HEK293 (cell line): Measurements from ENCODE around the gene RBM17.

Experiments used
- CTCF ChIA-PET: fragments of 350-600 bp; formaldehyde crosslinking; extraction: SDS; loops from one replicate; lab custom pipeline; 2021; ENCODE audit warnings: antibody characterized with exemption; lab: Yijun Ruan, JAX
- POLR2A ChIA-PET: fragments of 300-600 bp; formaldehyde crosslinking; extraction: SDS; loops from one replicate; lab custom pipeline; 2020; ENCODE audit warnings: antibody characterized with exemption, inconsistent platforms; lab: Yijun Ruan, JAX
- H3K27ac ChIP-seq: fragments of 200-500 bp; sonication (Bioruptor generic); 2 replicates; pipeline ENCODE4 v1.5.1; 2014; ENCODE audit warnings: low read depth, low read length, control low read depth, inconsistent platforms; ENCODE audit errors: extremely low read depth
- H3K36me3 ChIP-seq, 2 experiments: fragments of 200-500 bp in 1 of 2; sonication (Bioruptor generic) in 1 of 2; 1 replicate in 1 of 2; 2 replicates in 1 of 2; pipeline ENCODE4 v1.5.1; 2014 to 2017; ENCODE audit warnings: inconsistent platforms in 2 of 2, low read length in 2 of 2; ENCODE audit not compliant: control insufficient read depth in 2 of 2, insufficient read depth in 1 of 2
- H3K4me1 ChIP-seq: fragments of 200-500 bp; sonication (Bioruptor generic); 2 replicates; pipeline ENCODE4 v1.5.1; 2014; ENCODE audit warnings: mild to moderate bottlenecking, low read length, inconsistent platforms; ENCODE audit not compliant: control insufficient read depth, insufficient read depth
- H3K4me3 ChIP-seq: 2 replicates; pipeline ENCODE4 v1.5.1; 2011; ENCODE audit warnings: low read depth, mild to moderate bottlenecking, control low read depth, low read length, moderate library complexity
- H3K9me3 ChIP-seq: fragments of 200-500 bp; sonication (Bioruptor generic); 2 replicates; pipeline ENCODE4 v1.5.1; 2014; ENCODE audit warnings: low read depth, low read length, inconsistent platforms; ENCODE audit not compliant: control insufficient read depth, insufficient read depth
- EGR2 ChIP-seq: fragments of 450-650 bp; formaldehyde crosslinking; IDR thresholded peaks from 2 replicates; pipeline ENCODE4 v1.5.1; 2016; ENCODE audit warnings: low read depth, missing biosample characterization, missing genetic modification characterization
- GLI4 ChIP-seq: fragments of 450-650 bp; formaldehyde crosslinking; IDR thresholded peaks from 2 replicates; pipeline ENCODE4 v1.5.1; 2016; ENCODE audit warnings: missing biosample characterization, missing genetic modification characterization
- GLIS2 ChIP-seq: fragments of 450-650 bp; formaldehyde crosslinking; IDR thresholded peaks from 2 replicates; pipeline ENCODE4 v1.5.1; 2016; ENCODE audit warnings: missing biosample characterization, missing genetic modification characterization
- KLF9 ChIP-seq: fragments of 450-650 bp; formaldehyde crosslinking; IDR thresholded peaks from 2 replicates; pipeline ENCODE4 v1.5.1; 2016; ENCODE audit warnings: missing biosample characterization, missing genetic modification characterization, low read depth
- ZFHX2 ChIP-seq: fragments of 450-650 bp; formaldehyde crosslinking; conservative IDR thresholded peaks from 2 replicates; pipeline ENCODE4 v1.5.1; 2016; ENCODE audit warnings: missing biosample characterization, missing genetic modification characterization
- ZFP37 ChIP-seq: fragments of 450-650 bp; formaldehyde crosslinking; IDR thresholded peaks from 2 replicates; pipeline ENCODE4 v1.5.1; 2016; ENCODE audit warnings: missing biosample characterization, missing genetic modification characterization
- ZFP69B ChIP-seq: fragments of 450-650 bp; formaldehyde crosslinking; IDR thresholded peaks from 2 replicates; pipeline ENCODE4 v1.5.1; 2016; ENCODE audit warnings: missing biosample characterization, missing genetic modification characterization
- ZNF138 ChIP-seq: fragments of 450-650 bp; formaldehyde crosslinking; IDR thresholded peaks from 2 replicates; pipeline ENCODE4 v1.5.1; 2016; ENCODE audit warnings: missing biosample characterization, missing genetic modification characterization, borderline replicate concordance
- ZNF146 ChIP-seq: fragments of 450-650 bp; formaldehyde crosslinking; IDR thresholded peaks from 2 replicates; pipeline ENCODE4 v1.5.1; 2016; ENCODE audit warnings: missing biosample characterization, missing genetic modification characterization
- ZNF16 ChIP-seq: fragments of 450-650 bp; formaldehyde crosslinking; IDR thresholded peaks from 2 replicates; pipeline ENCODE4 v1.5.1; 2016; ENCODE audit warnings: low read depth, missing biosample characterization, missing genetic modification characterization
- ZNF174 ChIP-seq: fragments of 450-650 bp; formaldehyde crosslinking; IDR thresholded peaks from 2 replicates; pipeline ENCODE4 v1.5.0; 2017; ENCODE audit warnings: missing biosample characterization, mild to moderate bottlenecking, missing genetic modification characterization
- ZNF37A ChIP-seq: fragments of 450-650 bp; IDR thresholded peaks from 2 replicates; pipeline ENCODE4 v1.5.1; 2018; ENCODE audit warnings: missing biosample characterization, missing genetic modification characterization
- ZNF624 ChIP-seq: fragments of 450-650 bp; formaldehyde crosslinking; IDR thresholded peaks from 2 replicates; pipeline ENCODE4 v1.5.1; 2017; ENCODE audit warnings: missing biosample characterization, missing genetic modification characterization
- TF ChIP-seq, protein P1 (sequence below): IDR thresholded peaks from 2 replicates; pipeline ENCODE4 v1.6.1; 2011; ENCODE audit warnings: mild to moderate bottlenecking, low read depth, low read length, borderline replicate concordance
- TF ChIP-seq, protein P2 (sequence below): fragments of 450-650 bp; formaldehyde crosslinking; IDR thresholded peaks from 2 replicates; pipeline ENCODE4 v1.5.1; 2016; ENCODE audit warnings: missing biosample characterization, missing genetic modification characterization, borderline replicate concordance
- TF ChIP-seq, protein P3 (sequence below): fragments of 450-650 bp; formaldehyde crosslinking; IDR thresholded peaks from 2 replicates; pipeline ENCODE4 v1.5.1; 2017; ENCODE audit warnings: missing biosample characterization, missing genetic modification characterization
- TF ChIP-seq, protein P4 (sequence below): fragments of 450-650 bp; formaldehyde crosslinking; conservative IDR thresholded peaks from 2 replicates; pipeline ENCODE4 v1.5.1; 2016; ENCODE audit warnings: low read depth, missing biosample characterization, missing genetic modification characterization

RBM17 gene

DNA sequence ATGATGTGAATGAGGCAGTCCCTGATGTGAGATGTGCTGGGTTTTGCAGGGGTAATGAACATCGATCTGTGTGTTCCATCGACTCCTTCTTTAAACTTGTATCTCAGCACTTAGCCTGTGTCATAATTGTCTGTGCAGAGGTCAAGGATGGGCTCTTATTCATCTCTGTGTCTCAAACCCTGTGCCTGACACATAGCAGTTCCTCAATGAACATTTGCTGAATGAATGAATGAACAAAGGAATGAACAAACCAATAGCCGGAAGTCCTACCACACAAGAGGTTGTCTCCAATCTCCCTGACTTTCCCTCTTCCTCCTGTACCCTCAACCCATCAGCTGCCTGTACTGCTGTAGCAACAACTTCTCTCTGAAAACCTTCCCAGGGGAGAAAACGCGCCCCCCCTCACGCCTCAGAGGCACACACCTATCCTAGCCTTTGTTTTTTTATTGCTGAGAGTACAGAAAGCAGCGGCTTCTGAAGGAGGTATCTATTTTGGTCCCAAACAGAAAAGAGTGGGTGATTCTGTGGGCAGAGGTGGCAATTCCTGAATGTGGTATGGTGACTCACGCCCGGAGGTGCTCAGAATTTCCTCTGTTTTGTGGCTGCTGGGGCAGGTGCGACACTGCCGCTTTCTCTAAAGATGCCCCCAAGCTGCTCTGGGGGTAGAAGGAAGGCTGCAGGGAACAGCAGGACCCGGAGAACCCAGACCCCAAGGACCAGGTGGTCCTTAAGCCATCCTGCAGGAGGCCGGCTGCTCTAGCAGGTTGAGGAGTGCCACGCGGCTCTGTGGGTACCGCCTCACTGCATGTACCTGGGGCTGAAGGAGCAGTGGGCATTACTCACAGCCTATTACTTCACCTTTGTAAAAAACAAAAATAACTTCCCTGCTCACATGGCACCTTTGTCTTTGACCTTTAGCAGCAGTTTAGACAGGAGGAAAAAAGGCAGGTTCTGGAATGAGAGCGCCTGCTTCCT, 36.3 kb upstream of the RBM17 start:
- CTCF ChIA-PET = interaction anchor here (1.0 kb wide), 1 partner anchor 34 kb away, joined by 3 read pairs; no protein-coding TSS in a partner anchor
- POLR2A ChIA-PET = no interaction called here
- Histone ChIP-seq H3K27ac (no peak overlapping the region), H3K4me1 (no peaks in the 10 kb centered on the region), H3K4me3 (no peak overlapping the region)
- TF ChIP-seq KLF9 (tag by site-specific recombination) = no peak
- TF ChIP-seq EGR2 (tag by site-specific recombination) = peak; percentile 92
- peak; percentile 87 for TF ChIP-seq ZFHX2 (tag by site-specific recombination)
- TF ChIP-seq, all 188 proteins: peak for 2
- Histone ChIP-seq H3K9me3 (no peaks in the 10 kb centered on the region), H3K36me3 (no peaks in the 10 kb centered on the region)

DNA sequence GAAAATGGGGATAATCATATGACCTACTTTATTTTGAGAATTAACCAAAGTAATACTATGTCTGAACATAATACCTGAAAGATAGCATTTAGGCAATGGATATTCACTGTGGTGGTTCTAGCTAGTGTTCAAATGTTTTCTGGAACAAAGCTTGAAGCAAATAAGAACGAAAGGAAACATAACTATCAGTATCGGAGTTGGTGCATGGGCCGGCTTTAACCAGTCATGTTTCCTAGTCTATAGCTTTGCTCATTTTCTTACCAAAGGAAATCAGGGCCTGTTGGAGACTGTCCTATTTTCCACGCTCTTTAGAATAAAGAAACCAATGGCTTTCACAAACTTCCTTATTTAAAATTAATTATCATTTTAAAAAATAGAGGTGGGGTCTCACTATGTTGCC, 35.5 kb upstream of the RBM17 start:
- H3K4me1 ChIP-seq = no peaks in the 10 kb centered on the region
- ChIA-PET POLR2A (no interaction called here), CTCF (interaction anchor here (1.0 kb wide), 1 partner anchor 33 kb away, joined by 3 read pairs; no protein-coding TSS in a partner anchor)
- no peak overlapping the region for H3K4me3 ChIP-seq
- H3K27ac ChIP-seq = no peak overlapping the region
- H3K9me3 ChIP-seq = no peaks in the 10 kb centered on the region
- H3K36me3 ChIP-seq = no peaks in the 10 kb centered on the region
- no peak for TF ChIP-seq ZNF138 (tag by site-specific recombination)
- TF ChIP-seq ZFP69B (tag by site-specific recombination) = no peak
- TF ChIP-seq, protein P1, sequence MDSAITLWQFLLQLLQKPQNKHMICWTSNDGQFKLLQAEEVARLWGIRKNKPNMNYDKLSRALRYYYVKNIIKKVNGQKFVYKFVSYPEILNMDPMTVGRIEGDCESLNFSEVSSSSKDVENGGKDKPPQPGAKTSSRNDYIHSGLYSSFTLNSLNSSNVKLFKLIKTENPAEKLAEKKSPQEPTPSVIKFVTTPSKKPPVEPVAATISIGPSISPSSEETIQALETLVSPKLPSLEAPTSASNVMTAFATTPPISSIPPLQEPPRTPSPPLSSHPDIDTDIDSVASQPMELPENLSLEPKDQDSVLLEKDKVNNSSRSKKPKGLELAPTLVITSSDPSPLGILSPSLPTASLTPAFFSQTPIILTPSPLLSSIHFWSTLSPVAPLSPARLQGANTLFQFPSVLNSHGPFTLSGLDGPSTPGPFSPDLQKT = no peak
- no peak for TF ChIP-seq ZFP37 (tag by site-specific recombination)
- TF ChIP-seq GLIS2 (tag by site-specific recombination) = no peak
- TF ChIP-seq, protein P2, sequence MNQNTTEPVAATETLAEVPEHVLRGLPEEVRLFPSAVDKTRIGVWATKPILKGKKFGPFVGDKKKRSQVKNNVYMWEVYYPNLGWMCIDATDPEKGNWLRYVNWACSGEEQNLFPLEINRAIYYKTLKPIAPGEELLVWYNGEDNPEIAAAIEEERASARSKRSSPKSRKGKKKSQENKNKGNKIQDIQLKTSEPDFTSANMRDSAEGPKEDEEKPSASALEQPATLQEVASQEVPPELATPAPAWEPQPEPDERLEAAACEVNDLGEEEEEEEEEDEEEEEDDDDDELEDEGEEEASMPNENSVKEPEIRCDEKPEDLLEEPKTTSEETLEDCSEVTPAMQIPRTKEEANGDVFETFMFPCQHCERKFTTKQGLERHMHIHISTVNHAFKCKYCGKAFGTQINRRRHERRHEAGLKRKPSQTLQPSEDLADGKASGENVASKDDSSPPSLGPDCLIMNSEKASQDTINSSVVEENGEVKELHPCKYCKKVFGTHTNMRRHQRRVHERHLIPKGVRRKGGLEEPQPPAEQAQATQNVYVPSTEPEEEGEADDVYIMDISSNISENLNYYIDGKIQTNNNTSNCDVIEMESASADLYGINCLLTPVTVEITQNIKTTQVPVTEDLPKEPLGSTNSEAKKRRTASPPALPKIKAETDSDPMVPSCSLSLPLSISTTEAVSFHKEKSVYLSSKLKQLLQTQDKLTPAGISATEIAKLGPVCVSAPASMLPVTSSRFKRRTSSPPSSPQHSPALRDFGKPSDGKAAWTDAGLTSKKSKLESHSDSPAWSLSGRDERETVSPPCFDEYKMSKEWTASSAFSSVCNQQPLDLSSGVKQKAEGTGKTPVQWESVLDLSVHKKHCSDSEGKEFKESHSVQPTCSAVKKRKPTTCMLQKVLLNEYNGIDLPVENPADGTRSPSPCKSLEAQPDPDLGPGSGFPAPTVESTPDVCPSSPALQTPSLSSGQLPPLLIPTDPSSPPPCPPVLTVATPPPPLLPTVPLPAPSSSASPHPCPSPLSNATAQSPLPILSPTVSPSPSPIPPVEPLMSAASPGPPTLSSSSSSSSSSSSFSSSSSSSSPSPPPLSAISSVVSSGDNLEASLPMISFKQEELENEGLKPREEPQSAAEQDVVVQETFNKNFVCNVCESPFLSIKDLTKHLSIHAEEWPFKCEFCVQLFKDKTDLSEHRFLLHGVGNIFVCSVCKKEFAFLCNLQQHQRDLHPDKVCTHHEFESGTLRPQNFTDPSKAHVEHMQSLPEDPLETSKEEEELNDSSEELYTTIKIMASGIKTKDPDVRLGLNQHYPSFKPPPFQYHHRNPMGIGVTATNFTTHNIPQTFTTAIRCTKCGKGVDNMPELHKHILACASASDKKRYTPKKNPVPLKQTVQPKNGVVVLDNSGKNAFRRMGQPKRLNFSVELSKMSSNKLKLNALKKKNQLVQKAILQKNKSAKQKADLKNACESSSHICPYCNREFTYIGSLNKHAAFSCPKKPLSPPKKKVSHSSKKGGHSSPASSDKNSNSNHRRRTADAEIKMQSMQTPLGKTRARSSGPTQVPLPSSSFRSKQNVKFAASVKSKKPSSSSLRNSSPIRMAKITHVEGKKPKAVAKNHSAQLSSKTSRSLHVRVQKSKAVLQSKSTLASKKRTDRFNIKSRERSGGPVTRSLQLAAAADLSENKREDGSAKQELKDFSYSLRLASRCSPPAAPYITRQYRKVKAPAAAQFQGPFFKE (tag by site-specific recombination) = no peak
- TF ChIP-seq GLI4 (tag by site-specific recombination) = no peak
- TF ChIP-seq, protein P3, sequence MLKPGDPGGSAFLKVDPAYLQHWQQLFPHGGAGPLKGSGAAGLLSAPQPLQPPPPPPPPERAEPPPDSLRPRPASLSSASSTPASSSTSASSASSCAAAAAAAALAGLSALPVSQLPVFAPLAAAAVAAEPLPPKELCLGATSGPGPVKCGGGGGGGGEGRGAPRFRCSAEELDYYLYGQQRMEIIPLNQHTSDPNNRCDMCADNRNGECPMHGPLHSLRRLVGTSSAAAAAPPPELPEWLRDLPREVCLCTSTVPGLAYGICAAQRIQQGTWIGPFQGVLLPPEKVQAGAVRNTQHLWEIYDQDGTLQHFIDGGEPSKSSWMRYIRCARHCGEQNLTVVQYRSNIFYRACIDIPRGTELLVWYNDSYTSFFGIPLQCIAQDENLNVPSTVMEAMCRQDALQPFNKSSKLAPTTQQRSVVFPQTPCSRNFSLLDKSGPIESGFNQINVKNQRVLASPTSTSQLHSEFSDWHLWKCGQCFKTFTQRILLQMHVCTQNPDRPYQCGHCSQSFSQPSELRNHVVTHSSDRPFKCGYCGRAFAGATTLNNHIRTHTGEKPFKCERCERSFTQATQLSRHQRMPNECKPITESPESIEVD = no peak
- no peak for TF ChIP-seq ZNF16
- no peak for TF ChIP-seq ZNF624 (tag by site-specific recombination)
- TF ChIP-seq ZNF37A (tag by site-specific recombination) = no peak
- TF ChIP-seq ZNF174 (tag by site-specific recombination) = no peak
- TF ChIP-seq ZNF146 (tag by site-specific recombination) = no peak
- TF ChIP-seq, protein P4, sequence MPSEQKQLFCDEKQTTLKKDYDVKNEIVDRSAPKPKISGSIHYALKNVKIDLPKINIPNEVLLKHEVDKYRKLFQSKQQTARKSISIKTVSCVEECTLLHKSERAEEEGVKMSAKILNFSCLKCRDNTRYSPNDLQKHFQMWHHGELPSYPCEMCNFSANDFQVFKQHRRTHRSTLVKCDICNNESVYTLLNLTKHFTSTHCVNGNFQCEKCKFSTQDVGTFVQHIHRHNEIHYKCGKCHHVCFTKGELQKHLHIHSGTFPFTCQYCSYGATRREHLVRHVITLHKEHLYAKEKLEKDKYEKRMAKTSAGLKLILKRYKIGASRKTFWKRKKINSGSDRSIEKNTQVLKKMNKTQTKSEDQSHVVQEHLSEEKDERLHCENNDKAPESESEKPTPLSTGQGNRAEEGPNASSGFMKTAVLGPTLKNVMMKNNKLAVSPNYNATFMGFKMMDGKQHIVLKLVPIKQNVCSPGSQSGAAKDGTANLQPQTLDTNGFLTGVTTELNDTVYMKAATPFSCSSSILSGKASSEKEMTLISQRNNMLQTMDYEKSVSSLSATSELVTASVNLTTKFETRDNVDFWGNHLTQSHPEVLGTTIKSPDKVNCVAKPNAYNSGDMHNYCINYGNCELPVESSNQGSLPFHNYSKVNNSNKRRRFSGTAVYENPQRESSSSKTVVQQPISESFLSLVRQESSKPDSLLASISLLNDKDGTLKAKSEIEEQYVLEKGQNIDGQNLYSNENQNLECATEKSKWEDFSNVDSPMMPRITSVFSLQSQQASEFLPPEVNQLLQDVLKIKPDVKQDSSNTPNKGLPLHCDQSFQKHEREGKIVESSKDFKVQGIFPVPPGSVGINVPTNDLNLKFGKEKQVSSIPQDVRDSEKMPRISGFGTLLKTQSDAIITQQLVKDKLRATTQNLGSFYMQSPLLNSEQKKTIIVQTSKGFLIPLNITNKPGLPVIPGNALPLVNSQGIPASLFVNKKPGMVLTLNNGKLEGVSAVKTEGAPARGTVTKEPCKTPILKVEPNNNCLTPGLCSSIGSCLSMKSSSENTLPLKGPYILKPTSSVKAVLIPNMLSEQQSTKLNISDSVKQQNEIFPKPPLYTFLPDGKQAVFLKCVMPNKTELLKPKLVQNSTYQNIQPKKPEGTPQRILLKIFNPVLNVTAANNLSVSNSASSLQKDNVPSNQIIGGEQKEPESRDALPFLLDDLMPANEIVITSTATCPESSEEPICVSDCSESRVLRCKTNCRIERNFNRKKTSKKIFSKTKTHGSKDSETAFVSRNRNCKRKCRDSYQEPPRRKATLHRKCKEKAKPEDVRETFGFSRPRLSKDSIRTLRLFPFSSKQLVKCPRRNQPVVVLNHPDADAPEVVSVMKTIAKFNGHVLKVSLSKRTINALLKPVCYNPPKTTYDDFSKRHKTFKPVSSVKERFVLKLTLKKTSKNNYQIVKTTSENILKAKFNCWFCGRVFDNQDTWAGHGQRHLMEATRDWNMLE (tag by site-specific recombination) = no peak
